ENCODE measurements around the gene ZNF888. TPM values are rescaled to one million over a fixed set of nuclear protein-coding genes. Genes with fewer than 3 reads are reported as not detected.
"Not testable (repeated sequence)": the region's sequence is repeated elsewhere in the genome, so short reads cannot be mapped to it uniquely, and the experiment has no call there.

The ZNF888 gene
- total RNA-seq, 1 donor from 2014 or later: 11.9 TPM

DNA sequence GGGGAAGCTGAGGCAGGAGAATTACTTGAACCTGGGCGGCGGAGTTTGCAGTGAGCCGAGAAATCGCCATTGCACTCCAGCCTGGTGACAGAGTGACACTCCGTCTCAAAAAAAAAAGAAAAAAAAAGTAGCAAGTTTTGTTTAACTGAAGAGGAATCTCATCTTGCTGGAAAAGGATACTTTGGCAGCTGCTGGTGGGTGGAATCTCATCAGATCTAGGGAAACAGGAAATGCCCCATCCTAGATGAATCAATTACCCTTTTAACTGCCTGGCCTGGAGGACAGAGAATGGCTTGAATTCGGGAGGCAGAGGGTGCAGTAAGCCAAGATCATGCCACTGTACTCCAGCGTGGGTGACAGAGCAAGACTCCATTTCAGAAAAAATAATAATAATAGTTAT, 34.2 kb downstream of the ZNF888 start:
- Mint-ChIP-seq H3K9me3 (peaks cover 1% of the 10 kb centered on the region), H3K4me3 (no peak overlapping the region)

DNA sequence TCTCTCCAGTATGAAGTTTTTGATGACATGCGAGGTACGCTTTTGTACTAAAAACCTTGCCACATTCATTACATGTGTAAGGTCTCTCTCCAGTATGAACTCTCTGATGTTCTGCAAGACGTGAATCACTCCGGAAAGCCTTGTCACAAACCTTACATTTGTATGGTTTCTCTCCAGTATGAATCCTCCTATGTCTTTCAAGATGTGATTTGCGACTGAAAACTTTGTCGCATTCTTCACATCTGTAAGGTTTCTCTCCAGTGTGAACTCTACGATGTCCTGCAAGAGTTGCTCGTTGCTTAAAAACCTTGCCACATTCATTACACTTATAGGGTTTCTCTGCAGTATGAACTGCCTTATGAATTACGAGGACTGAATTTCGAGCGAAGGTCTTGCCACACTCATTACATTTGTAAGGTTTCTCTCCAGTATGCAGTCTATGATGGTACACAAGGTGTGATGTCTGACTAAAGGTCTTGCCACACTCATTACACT, 42.3 kb downstream of the ZNF888 start:
- DNase-seq (no peak), ATAC-seq (ENCODE audit: low read depth) (no peak)
- Mint-ChIP-seq H3K4me1 (no peaks in the 10 kb centered on the region), H3K9me3 (peaks cover 45% of the 10 kb centered on the region), H3K36me3 (ENCODE audit: low read depth) (peaks cover 77% of the 10 kb centered on the region), H3K4me3 (no peak overlapping the region), H3K27me3 (no peaks in the 10 kb centered on the region), H3K27ac (no peak overlapping the region)
- CTCF ChIA-PET: no interaction called here
- POLR2A ChIA-PET: no interaction called here
- TF ChIP-seq, protein P1, sequence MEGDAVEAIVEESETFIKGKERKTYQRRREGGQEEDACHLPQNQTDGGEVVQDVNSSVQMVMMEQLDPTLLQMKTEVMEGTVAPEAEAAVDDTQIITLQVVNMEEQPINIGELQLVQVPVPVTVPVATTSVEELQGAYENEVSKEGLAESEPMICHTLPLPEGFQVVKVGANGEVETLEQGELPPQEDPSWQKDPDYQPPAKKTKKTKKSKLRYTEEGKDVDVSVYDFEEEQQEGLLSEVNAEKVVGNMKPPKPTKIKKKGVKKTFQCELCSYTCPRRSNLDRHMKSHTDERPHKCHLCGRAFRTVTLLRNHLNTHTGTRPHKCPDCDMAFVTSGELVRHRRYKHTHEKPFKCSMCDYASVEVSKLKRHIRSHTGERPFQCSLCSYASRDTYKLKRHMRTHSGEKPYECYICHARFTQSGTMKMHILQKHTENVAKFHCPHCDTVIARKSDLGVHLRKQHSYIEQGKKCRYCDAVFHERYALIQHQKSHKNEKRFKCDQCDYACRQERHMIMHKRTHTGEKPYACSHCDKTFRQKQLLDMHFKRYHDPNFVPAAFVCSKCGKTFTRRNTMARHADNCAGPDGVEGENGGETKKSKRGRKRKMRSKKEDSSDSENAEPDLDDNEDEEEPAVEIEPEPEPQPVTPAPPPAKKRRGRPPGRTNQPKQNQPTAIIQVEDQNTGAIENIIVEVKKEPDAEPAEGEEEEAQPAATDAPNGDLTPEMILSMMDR (IDR thresholded peaks at IDR 0.05): no peak
- intact Hi-C loops (cut with micrococcal nuclease): no loop called here

More for the DNA sequence above, 34.2 kb downstream of the ZNF888 start:
- Mint-ChIP-seq H3K27ac (no peak overlapping the region), H3K27me3 (no peaks in the 10 kb centered on the region), H3K4me1 (peaks cover 1% of the 10 kb centered on the region), H3K36me3 (ENCODE audit: low read depth) (peaks cover 86% of the 10 kb centered on the region)
- TF ChIP-seq, protein P1 (IDR thresholded peaks at IDR 0.05): no peak
- intact Hi-C loops (cut with micrococcal nuclease): no loop called here
- ATAC-seq (ENCODE audit: low read depth): no peak
- ChIA-PET CTCF (no interaction called here), POLR2A (no interaction called here)
- DNase-seq: no peak

DNA sequence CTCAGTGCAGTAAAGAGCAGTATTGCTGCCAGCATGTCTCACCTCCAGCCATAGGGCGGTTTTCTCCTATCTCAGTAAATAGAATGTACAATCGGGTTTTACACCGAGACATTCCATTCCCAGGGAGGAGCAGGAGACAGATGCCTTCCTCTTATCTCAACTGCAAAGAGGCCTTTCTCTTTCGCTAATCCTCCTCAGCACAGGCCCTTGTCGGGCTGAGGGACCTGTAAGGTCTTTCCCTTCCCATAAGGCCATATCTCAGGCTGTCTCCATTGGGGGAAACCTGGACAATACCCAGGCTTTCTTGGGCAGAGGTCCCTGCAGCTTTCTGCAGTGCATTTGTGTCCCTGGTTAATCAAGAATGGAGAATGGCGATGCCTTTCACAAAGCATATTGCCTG, 50.2 kb downstream of the ZNF888 start:
- POLR2A ChIA-PET; ATAC-seq (ENCODE audit: low read depth); H3K4me1 Mint-ChIP-seq; CTCF ChIA-PET; DNase-seq; intact Hi-C loops (cut with micrococcal nuclease); H3K27ac Mint-ChIP-seq; H3K4me3 Mint-ChIP-seq; H3K27me3 Mint-ChIP-seq: not testable (repeated sequence)
- peaks cover 13% of the 10 kb centered on the region for H3K9me3 Mint-ChIP-seq
- H3K36me3 Mint-ChIP-seq (ENCODE audit: low read depth): peaks cover 12% of the 10 kb centered on the region

DNA sequence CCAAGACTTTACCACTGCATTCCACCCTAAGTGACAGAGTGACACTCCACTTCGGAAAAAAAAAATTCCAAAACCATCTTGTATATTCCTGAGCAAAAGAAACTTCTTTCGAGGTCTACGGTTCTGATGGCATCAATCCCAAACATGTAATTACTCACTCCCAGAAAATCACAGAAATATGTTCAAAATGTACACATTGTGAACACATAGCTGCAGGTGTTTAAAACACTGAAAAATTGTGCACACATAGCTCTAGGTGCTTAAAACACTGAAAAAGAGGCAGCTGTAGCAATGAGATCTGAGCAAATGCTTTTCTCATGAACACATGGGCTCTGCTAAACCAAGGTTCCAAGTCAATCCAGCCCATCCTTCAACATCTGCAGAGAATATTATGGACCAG, 51.8 kb downstream of the ZNF888 start:
- H3K36me3 Mint-ChIP-seq (ENCODE audit: low read depth): peaks cover 5% of the 10 kb centered on the region
- ATAC-seq (ENCODE audit: low read depth) (no peak), DNase-seq (no peak)
- TF ChIP-seq, protein P1 (IDR thresholded peaks at IDR 0.05): no peak
- POLR2A ChIA-PET: no interaction called here
- H3K27me3 Mint-ChIP-seq: no peaks in the 10 kb centered on the region
- intact Hi-C loops (cut with micrococcal nuclease): no loop called here
- CTCF ChIA-PET: no interaction called here
- peaks cover 5% of the 10 kb centered on the region for H3K9me3 Mint-ChIP-seq
- H3K4me1 Mint-ChIP-seq: no peaks in the 10 kb centered on the region
- H3K27ac Mint-ChIP-seq: no peak overlapping the region
- H3K4me3 Mint-ChIP-seq: no peak overlapping the region

DNA sequence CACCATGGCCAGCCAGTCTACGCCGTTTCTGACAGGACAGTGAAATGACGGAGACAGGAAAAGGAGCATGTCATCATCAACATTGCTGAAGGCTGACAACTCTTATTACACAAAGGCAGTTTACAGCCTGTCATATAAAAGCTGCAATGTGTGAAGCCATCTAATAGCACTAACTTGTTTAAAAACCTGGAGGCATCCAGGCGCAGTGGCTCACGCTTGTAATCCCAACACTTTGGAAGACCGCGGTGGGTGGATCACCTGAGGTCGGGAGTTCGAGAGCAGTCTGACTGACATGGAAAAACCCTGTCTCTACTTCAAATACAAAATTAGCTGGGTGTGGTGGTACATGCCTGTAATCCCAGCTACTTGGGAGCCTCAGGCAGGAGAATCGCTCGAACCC, 55.2 kb downstream of the ZNF888 start:
- H3K36me3 Mint-ChIP-seq (ENCODE audit: low read depth); ATAC-seq (ENCODE audit: low read depth); H3K4me3 Mint-ChIP-seq; H3K4me1 Mint-ChIP-seq; H3K9me3 Mint-ChIP-seq; intact Hi-C loops (cut with micrococcal nuclease); H3K27ac Mint-ChIP-seq; DNase-seq; CTCF ChIA-PET; H3K27me3 Mint-ChIP-seq; POLR2A ChIA-PET: not testable (repeated sequence)

DNA sequence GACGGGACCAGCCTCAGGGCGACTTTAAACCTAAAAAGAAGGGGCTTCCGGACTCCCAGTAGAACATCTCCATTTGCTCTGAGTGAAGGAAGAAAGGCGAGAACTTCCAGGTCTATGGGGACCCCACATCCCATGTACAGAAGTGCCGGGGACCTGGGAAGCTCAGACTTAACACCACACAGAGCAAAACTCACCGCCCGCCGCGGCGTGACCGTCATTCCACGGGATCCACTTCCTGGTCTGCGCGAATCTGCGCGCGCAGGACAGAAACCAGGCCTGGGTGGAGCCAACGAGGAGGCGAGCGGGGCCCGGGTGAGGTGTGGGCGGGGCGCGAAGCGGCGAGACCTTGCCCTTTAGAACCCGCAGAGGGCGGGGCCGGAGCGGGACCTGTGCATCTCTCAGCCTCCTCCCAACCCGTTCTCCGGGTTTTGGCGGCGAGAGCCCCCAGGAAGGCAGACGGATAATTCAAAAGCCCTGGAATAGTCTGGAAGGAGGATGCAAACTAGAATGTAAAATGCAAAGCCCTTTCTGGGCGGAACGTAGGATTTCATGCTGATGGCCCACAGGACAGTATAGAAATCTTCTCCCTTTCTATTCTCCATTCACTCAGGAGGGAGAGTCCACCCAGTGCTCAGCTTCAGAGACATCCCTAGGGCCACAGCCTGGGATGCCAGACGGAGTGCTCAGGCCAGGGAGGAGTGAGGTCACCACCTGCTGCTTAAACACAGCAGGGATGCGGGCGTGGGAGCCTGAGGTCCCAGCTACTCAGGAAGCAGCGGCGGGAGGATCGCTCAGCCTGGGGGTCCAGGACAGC, 65.6 kb downstream of the ZNF888 start, which contains the start of gene ZNF468:
TSS of gene ZNF468 (minus strand) at position 242 of the 814 bp plus-strand sequence. CDS start 3,347 bp downstream, outside the sequence.
- POLR2A ChIA-PET: interaction anchor here (0.6 to 2.4 kb wide), 5 partner anchors 36 to 86 kb away, joined by 3 to 9 read pairs (median 4); no protein-coding TSS in a partner anchor
- Mint-ChIP-seq H3K27ac (peak within 1 kb of the TSS; percentile 91), H3K4me3 (peak within 1 kb of the TSS; percentile 95), H3K4me1 (peaks cover 22% of the 10 kb centered on the region), H3K36me3 (ENCODE audit: low read depth) (peaks cover 27% of the 10 kb centered on the region)
- H3K9me3 Mint-ChIP-seq, H3K27me3 Mint-ChIP-seq, CTCF ChIA-PET: not testable (repeated sequence)
- ATAC-seq (ENCODE audit: low read depth) (peak; percentile 99), DNase-seq (peak; percentile 70)
- intact Hi-C loops (cut with micrococcal nuclease): loop anchor here (1.0 to 5.0 kb wide), 4 partner anchors 39 to 245 kb away; partner anchors contain the start of genes ZNF160, ZNF320 and ZNF816

DNA sequence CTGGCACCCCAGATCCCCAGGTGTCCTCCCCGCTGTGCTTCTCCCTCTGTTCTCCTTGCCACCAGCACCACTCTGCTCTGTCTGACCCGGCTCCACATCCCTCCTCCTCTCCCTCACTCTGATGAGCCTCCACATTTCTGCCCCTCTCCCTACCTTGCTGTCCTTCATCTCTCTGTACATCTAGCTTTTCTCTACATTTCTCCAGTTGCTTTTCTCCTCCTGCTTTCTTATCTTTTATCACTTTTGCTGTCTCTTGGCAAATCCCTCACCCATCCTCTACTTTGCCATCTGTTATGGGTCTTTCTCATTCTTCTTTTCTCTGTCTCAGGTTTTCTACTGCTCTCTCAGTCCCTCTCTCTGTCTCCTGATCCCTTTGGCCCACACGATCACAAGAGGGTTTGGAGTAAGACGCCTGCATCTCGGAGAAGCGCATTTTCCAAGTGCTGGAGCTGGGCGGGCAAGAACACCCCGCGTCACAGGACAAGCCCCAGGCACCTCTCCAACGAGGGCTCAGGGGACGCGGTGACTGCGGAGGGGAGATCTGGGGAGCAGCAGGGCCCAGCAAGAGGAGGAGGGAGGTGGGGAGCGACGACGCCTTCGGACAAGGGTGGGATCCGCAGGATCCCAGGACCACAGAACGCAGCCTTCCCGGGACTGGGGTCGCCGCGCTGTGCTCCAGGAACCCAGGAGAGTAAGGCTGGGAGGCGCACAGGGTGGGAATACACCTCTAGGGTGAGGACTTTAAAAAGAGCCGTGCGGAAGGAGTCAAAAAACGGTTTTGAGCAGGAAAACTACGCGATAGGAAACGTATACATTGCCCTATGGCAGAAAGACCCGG, 66.5 kb downstream of the ZNF888 start:
- Mint-ChIP-seq H3K36me3 (ENCODE audit: low read depth) (peaks cover 31% of the 10 kb centered on the region), H3K27ac (peak overlapping the region; percentile 91), H3K4me3 (peak overlapping the region; percentile 95), H3K4me1 (peaks cover 22% of the 10 kb centered on the region)
- POLR2A ChIA-PET: interaction anchor here (0.6 to 2.4 kb wide), 3 partner anchors 37 to 86 kb away, joined by 3 to 9 read pairs (median 4); no protein-coding TSS in a partner anchor
- H3K9me3 Mint-ChIP-seq; DNase-seq; CTCF ChIA-PET; H3K27me3 Mint-ChIP-seq; ATAC-seq (ENCODE audit: low read depth): not testable (repeated sequence)
- intact Hi-C loops (cut with micrococcal nuclease): loop anchor here (1.0 to 5.0 kb wide), 4 partner anchors 40 to 246 kb away; partner anchors contain the start of genes ZNF160, ZNF320 and ZNF816

Measured in activated B cell treated with CpG ODN at 0.5 μM for 24 hours (primary cell).